Esophagus muscularis mucosa (tissue), 4 donors: Measurements from ENCODE around the gene EFNA4. TPM values are rescaled to one million over a fixed set of nuclear protein-coding genes. Genes with fewer than 3 reads are reported as not detected.

ENCODE experiments used
- DNase-seq: peaks from one replicate; pipeline ENCODE4 v3.0.0-alpha.2; 2017; ENCODE audit errors: extremely low spot score
- H3K27ac ChIP-seq, 4 donors: fragments of 200-600 bp; sonication (generic); replicated peaks in 1 of 4; 1 replicate in 3 of 4; 2 replicates in 1 of 4; pipeline ENCODE4 v1.5.1; 2016 to 2019; ENCODE audit warnings: mild to moderate bottlenecking in 1 of 4
- H3K27me3 ChIP-seq, 4 donors: fragments of 200-600 bp; sonication (generic); one replicate each; pipeline versions ENCODE4 v1.5.1 to v1.6.0; 2016 to 2019
- H3K36me3 ChIP-seq, 4 donors: fragments of 200-600 bp; sonication (generic); one replicate each; pipeline ENCODE4 v1.5.1; 2016 to 2019
- H3K4me1 ChIP-seq, 4 donors: fragments of 200-600 bp; sonication (generic); one replicate each; pipeline ENCODE4 v1.5.1; 2016 to 2019
- H3K4me3 ChIP-seq, 4 donors: fragments of 200-600 bp; sonication (generic); 1 replicate in 2 of 4; 2 replicates in 2 of 4; pipeline ENCODE4 v1.5.1; 2016 to 2019; ENCODE audit warnings: mild to moderate bottlenecking in 4 of 4, moderate library complexity in 1 of 4
- H3K9me3 ChIP-seq, 4 donors: fragments of 200-600 bp; sonication (generic); 1 replicate in 3 of 4; 2 replicates in 1 of 4; pipeline ENCODE4 v1.5.1; 2016 to 2019
- CTCF ChIP-seq, 3 experiments: fragments of 200-600 bp in 2 of 3; fragments of 450-650 bp in 1 of 3; sonication (generic) in 2 of 3; IDR thresholded peaks; one replicate each; pipeline ENCODE4 v1.5.1; 2017 to 2019; ENCODE audit warnings: antibody characterized with exemption in 3 of 3, mild to moderate bottlenecking in 2 of 3, moderate library complexity in 1 of 3
- EP300 ChIP-seq: sonication (generic); formaldehyde crosslinking; IDR thresholded peaks from one replicate; pipeline ENCODE4 v1.6.1; 2017; ENCODE audit warnings: antibody characterized with exemption
- POLR2A ChIP-seq: fragments of 450-650 bp; IDR thresholded peaks from one replicate; pipeline ENCODE4 v1.6.1; 2017; ENCODE audit warnings: antibody characterized with exemption, moderate library complexity, mild to moderate bottlenecking, low read depth
- POLR2AphosphoS5 ChIP-seq, 2 donors: sonication (generic); formaldehyde crosslinking; IDR thresholded peaks; one replicate each; pipeline ENCODE4 v1.6.1; 2017; ENCODE audit warnings: antibody characterized with exemption in 2 of 2
- WGBS: methylation state at CpG from one replicate; pipeline ENCODE4 v1.1.5; 2018; 5-methylcytosine and 5-hydroxymethylcytosine counted together
- intact Hi-C: fragments of 100-400 bp; cut with DNase I; formaldehyde crosslinking; loops from one replicate; pipeline ENCODE4 v1.15.1; 2023
- total RNA-seq, 4 donors: library from RNA; depleted of rRNA; stranded (reverse); fragments of >200 nt; gene quantifications; one replicate each; pipeline versions ENCODE4 v1.1.0 to v1.2.1, GENCODE V29; 2016

Gene EFNA4
- total RNA-seq, result 1 to 10 TPM in 3 of 4 donors, under 1 TPM in 1; 0.83 to 4.5 (median 3.2) TPM

DNA sequence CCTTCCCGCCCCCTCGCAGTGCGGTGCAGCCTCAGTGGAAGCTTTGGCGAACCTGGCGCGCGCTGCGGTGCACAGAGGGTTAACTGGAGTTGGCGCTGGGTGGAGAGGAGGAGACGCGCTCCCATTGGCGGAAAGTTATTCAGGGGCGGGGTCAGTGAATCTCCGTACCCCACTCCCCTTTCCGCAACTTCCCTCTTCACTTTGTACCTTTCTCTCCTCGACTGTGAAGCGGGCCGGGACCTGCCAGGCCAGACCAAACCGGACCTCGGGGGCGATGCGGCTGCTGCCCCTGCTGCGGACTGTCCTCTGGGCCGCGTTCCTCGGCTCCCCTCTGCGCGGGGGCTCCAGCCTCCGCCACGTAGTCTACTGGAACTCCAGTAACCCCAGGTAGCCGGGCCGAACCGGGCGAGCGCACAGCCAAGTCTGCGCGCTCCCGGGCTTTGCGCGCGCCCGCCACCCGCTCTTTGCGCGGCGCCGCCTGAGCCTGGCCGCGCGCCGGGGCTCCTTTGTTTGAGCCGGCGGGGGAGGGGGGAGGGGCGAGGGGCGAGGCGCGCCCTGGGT lies at the start of gene EFNA4:
Gene EFNA4, plus strand, starts transcription at position 191 of the 561 bp plus-strand sequence. Its CDS starts 84 bp downstream, at position 275.
- under 1% methylated on average over 45 of the region's 57 CpGs for WGBS
- H3K27ac ChIP-seq, result peak within 1 kb of the TSS; percentile 69 to 84 (median 80)
- peak within 1 kb of the TSS; percentile 65 to 89 (median 74) for H3K4me3 ChIP-seq
- intact Hi-C loops, result loop anchor here (5.0 kb wide), 1 partner anchor 101 kb away; the partner anchor contains the start of gene PYGO2
- peak; percentile 97 for DNase-seq
- H3K36me3 ChIP-seq, result peaks cover 4 to 42% (median 34%) of the 10 kb centered on the region in 4 donors
- peaks cover 0 to 7% (median 0%) of the 10 kb centered on the region in 4 donors for H3K27me3 ChIP-seq
- H3K9me3 ChIP-seq, result no peaks in the 10 kb centered on the region
- peaks cover 37 to 46% (median 42%) of the 10 kb centered on the region in 4 donors for H3K4me1 ChIP-seq
- TF ChIP-seq CTCF (IDR thresholded peaks at IDR 0.05) (peak in 1 of 3 experiments; percentile 1), POLR2A (no peak), POLR2AphosphoS5 (IDR thresholded peaks at IDR 0.05) (peak; percentile 52 to 56), EP300 (no peak)

DNA sequence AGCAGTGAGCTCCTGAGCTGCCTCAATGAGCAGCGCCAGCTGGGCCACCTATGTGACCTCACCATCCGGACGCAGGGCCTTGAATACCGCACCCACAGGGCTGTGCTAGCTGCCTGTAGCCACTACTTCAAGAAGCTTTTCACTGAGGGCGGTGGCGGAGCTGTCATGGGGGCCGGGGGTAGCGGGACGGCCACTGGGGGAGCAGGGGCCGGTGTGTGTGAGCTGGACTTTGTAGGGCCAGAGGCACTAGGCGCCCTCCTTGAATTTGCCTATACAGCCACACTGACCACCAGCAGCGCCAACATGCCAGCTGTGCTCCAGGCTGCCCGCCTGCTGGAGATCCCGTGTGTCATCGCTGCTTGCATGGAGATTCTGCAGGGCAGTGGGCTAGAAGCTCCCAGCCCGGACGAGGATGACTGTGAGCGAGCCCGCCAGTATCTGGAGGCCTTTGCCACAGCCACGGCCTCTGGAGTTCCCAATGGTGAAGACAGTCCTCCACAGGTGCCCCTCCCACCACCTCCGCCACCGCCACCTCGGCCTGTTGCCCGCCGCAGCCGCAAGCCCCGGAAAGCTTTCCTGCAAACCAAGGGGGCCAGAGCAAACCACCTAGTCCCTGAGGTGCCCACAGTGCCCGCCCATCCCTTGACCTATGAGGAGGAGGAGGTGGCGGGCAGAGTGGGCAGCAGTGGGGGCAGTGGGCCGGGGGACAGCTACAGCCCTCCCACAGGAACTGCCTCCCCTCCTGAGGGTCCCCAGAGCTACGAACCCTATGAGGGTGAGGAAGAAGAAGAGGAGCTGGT lies 48.6 kb upstream of the EFNA4 start:
- TF ChIP-seq EP300 (no peak), POLR2AphosphoS5 (IDR thresholded peaks at IDR 0.05) (no peak), POLR2A (no peak), CTCF (IDR thresholded peaks at IDR 0.05) (no peak)
- Histone ChIP-seq H3K27me3 (no peaks in the 10 kb centered on the region), H3K27ac (peak overlapping the region in 1 of 4 donors; percentile 90), H3K4me1 (peaks cover 43 to 78% (median 62%) of the 10 kb centered on the region in 4 donors), H3K36me3 (peaks cover 9 to 35% (median 30%) of the 10 kb centered on the region in 4 donors), H3K4me3 (no peak overlapping the region), H3K9me3 (no peaks in the 10 kb centered on the region)
- intact Hi-C loops, result loop anchor here (5.0 kb wide), 2 partner anchors 53 to 78 kb away; partner anchors contain the start of genes PMVK and PYGO2
- WGBS, result 91% methylated on average over 16 of the region's 31 CpGs
- DNase-seq, result no peak

DNA sequence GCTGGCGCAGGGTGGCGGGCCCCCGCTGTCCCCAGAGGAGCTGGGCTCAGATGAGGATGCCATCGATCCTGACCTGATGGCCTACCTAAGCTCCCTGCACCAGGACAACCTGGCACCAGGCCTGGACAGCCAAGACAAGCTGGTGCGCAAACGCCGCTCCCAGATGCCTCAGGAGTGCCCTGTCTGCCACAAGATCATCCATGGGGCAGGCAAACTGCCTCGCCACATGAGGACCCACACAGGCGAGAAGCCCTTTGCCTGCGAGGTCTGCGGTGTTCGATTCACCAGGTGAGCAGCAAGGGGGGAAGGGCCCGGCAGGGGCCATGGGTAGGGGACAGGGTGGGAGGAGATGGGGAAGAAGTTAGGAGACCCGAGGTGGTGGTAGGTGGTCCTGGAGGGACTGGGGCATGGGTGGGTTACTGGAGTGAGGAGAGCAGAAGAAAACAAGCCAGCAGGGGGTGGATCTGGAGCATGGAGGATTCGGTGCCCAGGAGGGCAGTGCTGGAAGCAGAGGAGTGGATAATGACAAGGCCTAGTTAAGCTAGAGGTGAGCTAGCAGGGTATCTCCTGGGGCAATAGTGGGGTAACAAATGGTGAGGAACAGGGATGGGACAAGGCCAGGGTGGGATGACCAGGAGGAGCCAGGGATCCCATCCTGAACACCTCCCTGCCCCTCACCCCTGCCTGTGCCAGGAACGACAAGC lies 47.9 kb upstream of the EFNA4 start:
- Histone ChIP-seq H3K36me3 (peaks cover 9 to 33% (median 27%) of the 10 kb centered on the region in 4 donors), H3K27me3 (no peaks in the 10 kb centered on the region), H3K4me3 (no peak overlapping the region), H3K27ac (peak overlapping the region; percentile 86 to 92 (median 90)), H3K4me1 (peaks cover 43 to 70% (median 57%) of the 10 kb centered on the region in 4 donors), H3K9me3 (no peaks in the 10 kb centered on the region)
- WGBS, result 78% methylated on average over 9 of the region's 16 CpGs
- intact Hi-C loops, result loop anchor here (5.0 kb wide), 2 partner anchors 53 to 78 kb away; partner anchors contain the start of genes PMVK and PYGO2
- no peak for DNase-seq
- TF ChIP-seq EP300, result no peak

DNA sequence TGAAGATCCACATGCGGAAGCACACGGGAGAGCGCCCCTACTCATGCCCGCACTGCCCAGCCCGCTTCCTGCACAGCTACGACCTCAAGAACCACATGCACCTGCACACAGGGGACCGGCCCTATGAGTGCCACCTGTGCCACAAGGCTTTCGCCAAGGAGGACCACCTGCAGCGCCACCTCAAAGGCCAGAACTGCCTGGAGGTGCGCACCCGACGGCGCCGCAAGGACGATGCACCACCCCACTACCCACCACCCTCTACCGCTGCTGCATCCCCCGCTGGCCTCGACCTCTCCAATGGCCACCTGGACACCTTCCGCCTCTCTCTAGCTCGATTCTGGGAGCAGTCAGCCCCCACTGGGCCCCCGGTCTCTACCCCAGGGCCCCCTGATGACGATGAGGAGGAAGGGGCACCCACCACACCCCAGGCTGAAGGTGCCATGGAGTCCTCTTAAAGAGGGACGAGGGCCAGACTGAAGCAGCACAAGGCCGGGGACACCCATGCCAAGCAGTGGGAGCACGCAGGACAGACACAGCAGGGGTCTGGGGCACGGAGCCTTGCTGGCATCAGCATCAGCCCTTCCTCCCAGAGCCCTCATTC lies 47.2 kb upstream of the EFNA4 start:
- intact Hi-C loops, result loop anchor here (5.0 kb wide), 2 partner anchors 54 to 79 kb away; partner anchors contain the start of genes PMVK and PYGO2
- 92% methylated on average over 17 of the region's 26 CpGs for WGBS
- Histone ChIP-seq H3K9me3 (no peaks in the 10 kb centered on the region), H3K36me3 (peaks cover 9 to 30% (median 24%) of the 10 kb centered on the region in 4 donors), H3K27me3 (no peaks in the 10 kb centered on the region), H3K27ac (peak overlapping the region; percentile 86 to 92 (median 90)), H3K4me1 (peaks cover 39 to 63% (median 50%) of the 10 kb centered on the region in 4 donors), H3K4me3 (no peak overlapping the region)
- DNase-seq, result no peak
- TF ChIP-seq POLR2A, result no peak
- TF ChIP-seq EP300, result no peak
- no peak for TF ChIP-seq POLR2AphosphoS5 (IDR thresholded peaks at IDR 0.05)
- TF ChIP-seq CTCF (IDR thresholded peaks at IDR 0.05), result no peak
